ENCODE results near the gene ITPK1. TPM values are rescaled to one million over a fixed set of nuclear protein-coding genes. Genes with fewer than 3 reads are reported as not detected.

The ITPK1 gene
- polyA plus RNA-seq, 1 of the 3 experiments (the other 2 are of a cell fraction): 23.2 TPM

- no peaks in the 10 kb centered on the region for H3K9me3 ChIP-seq
- H3K4me2 ChIP-seq: no peak overlapping the region
- ChIA-PET CTCF (interaction anchor here (0.7 to 1.4 kb wide), 2 partner anchors 63 to 97 kb away, joined by 3 to 8 read pairs; no protein-coding TSS in a partner anchor), POLR2A (interaction anchor here (0.8 kb wide), 1 partner anchor 29 kb away, joined by 3 read pairs; no protein-coding TSS in a partner anchor)
- H2AFZ ChIP-seq (ENCODE audit: low read depth): no peak overlapping the region
- WGBS (ENCODE audit: low lambda C conversion rate): 86% methylated on average over 15 of the region's 15 CpGs
- H3F3A ChIP-seq (replicated peaks; ENCODE audit: insufficient read depth): no peaks in the 10 kb centered on the region
- no peak overlapping the region for H3K9ac ChIP-seq
- peaks cover 0 to 95% of the 10 kb centered on the region in 2 experiments; a peak in 1 of 4 replicates for H3K4me1 ChIP-seq (ENCODE audit: control insufficient read depth in 1 of 2, insufficient read depth in 2 of 2, low read depth in 1 of 2, low read length in 1 of 2)
- no peaks in the 10 kb centered on the region for H3K79me2 ChIP-seq (ENCODE audit: insufficient read depth)
- no peaks in the 10 kb centered on the region for H3K9me2 ChIP-seq
- H3K4me3 ChIP-seq (ENCODE audit: low read depth in 2 of 2, low read length in 1 of 2): no peak overlapping the region
- TF ChIP-seq SMC3 (IDR thresholded peaks at IDR 0.05; ENCODE audit: low read depth, low read length) (no peak), EP300 (IDR thresholded peaks at IDR 0.05; ENCODE audit: borderline replicate concordance in 1 of 2, low read depth in 1 of 2, low read length in 1 of 2) (no peak), PBX3 (IDR thresholded peaks at IDR 0.05) (no peak), CTCF (IDR thresholded peaks at IDR 0.05) (no peak), ELF1 (IDR thresholded peaks at IDR 0.05) (no peak), IRF3 (IDR thresholded peaks at IDR 0.05; ENCODE audit: low read depth, low read length) (no peak), MXI1 (IDR thresholded peaks at IDR 0.05; ENCODE audit: low read depth, low read length) (no peak), FOSL2 (IDR thresholded peaks at IDR 0.05; ENCODE audit: borderline replicate concordance, low read depth) (no peak), MAX (IDR thresholded peaks at IDR 0.05; ENCODE audit: low read depth) (no peak), USF1 (IDR thresholded peaks at IDR 0.05; ENCODE audit: borderline replicate concordance, low read depth) (no peak), REST (IDR thresholded peaks at IDR 0.05; ENCODE audit: low read depth, low read length) (no peak), FOXJ3 (CRISPR knock-in tag; IDR thresholded peaks at IDR 0.05) (no peak), RFX5 (IDR thresholded peaks at IDR 0.05; ENCODE audit: low read length) (no peak)
- H3K36me3 ChIP-seq (replicated peaks in 1 of 2; ENCODE audit: control insufficient read depth in 1 of 2, insufficient read depth in 2 of 2, low read length in 1 of 2): no peaks in the 10 kb centered on the region
- no peak overlapping the region; a peak in 1 of 4 replicates for H3K27ac ChIP-seq (ENCODE audit: low read depth in 2 of 2, low read length in 1 of 2)
- no peaks in the 10 kb centered on the region for H3K27me3 ChIP-seq (ENCODE audit: insufficient read depth)
- no peaks in the 10 kb centered on the region for H4K20me1 ChIP-seq (ENCODE audit: insufficient read depth)
- no peak for DNase-seq
Observed at GRCh38 chr14:93015505-93015904, 100.2 kb downstream of the ITPK1 start.

Measured in SK-N-SH (cell line).